Body of pancreas (tissue), 4 donors: ENCODE data around the gene BRSK1. TPM values are rescaled to one million over a fixed set of nuclear protein-coding genes. Genes with fewer than 3 reads are reported as not detected.

Experiments used
- ATAC-seq: fragments of 150-250 bp; one replicate; pipeline ENCODE4 v1.9.1; 2016
- DNase-seq, 4 donors: peaks; one replicate each; pipeline ENCODE4 v3.0.0-alpha.2; 2019
- H3K27ac ChIP-seq, 4 donors: fragments of 200-600 bp; sonication (generic); 1 replicate in 3 of 4; 2 replicates in 1 of 4; pipeline versions ENCODE4 v1.5.1 to v1.6.1; 2016 to 2019; ENCODE audit warnings: mild to moderate bottlenecking in 1 of 4, mixed read lengths in 1 of 4, moderate library complexity in 1 of 4
- H3K27me3 ChIP-seq, 2 donors: fragments of 200-600 bp; sonication (generic); one replicate each; pipeline ENCODE4 v1.6.0; 2016; ENCODE audit warnings: mild to moderate bottlenecking in 1 of 2
- H3K36me3 ChIP-seq, 2 donors: fragments of 200-600 bp; sonication (generic); replicated peaks in 1 of 2; 2 replicates each; pipeline ENCODE4 v1.5.1; 2016; ENCODE audit warnings: low read depth in 2 of 2; ENCODE audit not compliant: insufficient read depth in 1 of 2
- H3K4me1 ChIP-seq: fragments of 200-600 bp; sonication (generic); one replicate; pipeline ENCODE4 v1.6.0; 2016
- H3K4me3 ChIP-seq, 2 donors: fragments of 200-600 bp; sonication (generic); 1 replicate in 1 of 2; 2 replicates in 1 of 2; pipeline ENCODE4 v1.5.1; 2016 to 2019
- H3K9me3 ChIP-seq, 3 donors: fragments of 200-600 bp; sonication (generic); 1 replicate in 2 of 3; 2 replicates in 1 of 3; pipeline ENCODE4 v1.5.1; 2016
- CTCF ChIP-seq, 7 experiments: fragments of 450-650 bp in 4 of 7; fragments of 200-600 bp in 3 of 7; sonication (generic) in 3 of 7; IDR thresholded peaks; one replicate each; pipeline ENCODE4 v1.5.1; 2016 to 2019; ENCODE audit warnings: antibody characterized with exemption in 7 of 7
- POLR2A ChIP-seq, 3 donors: fragments of 450-650 bp; IDR thresholded peaks; one replicate each; pipeline ENCODE4 v1.6.1; 2016; ENCODE audit warnings: antibody characterized with exemption in 3 of 3, mild to moderate bottlenecking in 2 of 3
- WGBS, 2 donors: methylation state at CpG; one replicate each; pipeline ENCODE4 v1.1.5; 2017; 5-methylcytosine and 5-hydroxymethylcytosine counted together
- intact Hi-C: fragments of 100-400 bp; cut with DNase I; formaldehyde crosslinking; loops from one replicate; pipeline ENCODE4 v1.15.1; 2023
- total RNA-seq, 2 donors: library from RNA; depleted of rRNA; stranded (reverse); fragments of >200 nt; gene quantifications; one replicate each; pipeline ENCODE4 v1.1.0, GENCODE V29; 2016

BRSK1 gene
- total RNA-seq, 2 donors from 2014 or later = 0.66 to 1.0 TPM

- intact Hi-C loops = no loop called here
- Histone ChIP-seq H3K36me3 (peaks cover 36 to 51% of the 10 kb centered on the region in 2 donors), H3K4me1 (no peaks in the 10 kb centered on the region), H3K27ac (no peak overlapping the region), H3K4me3 (no peak overlapping the region), H3K27me3 (no peaks in the 10 kb centered on the region), H3K9me3 (no peaks in the 10 kb centered on the region)
- 91 to 97% methylated on average over 15 to 37 of the region's 37 CpGs for WGBS, 2 donors
- TF ChIP-seq POLR2A (IDR thresholded peaks at IDR 0.05) (no peak), CTCF (IDR thresholded peaks at IDR 0.05) (no peak)
- ATAC-seq (no peak), DNase-seq (no peak)
Observed at GRCh38 chr19:55241143-55241934, 42.5 kb upstream of the BRSK1 start.

- H3K4me3 ChIP-seq = no peak overlapping the region
- TF ChIP-seq CTCF (IDR thresholded peaks at IDR 0.05) (no peak), POLR2A (IDR thresholded peaks at IDR 0.05) (no peak)
- H3K36me3 ChIP-seq = peaks cover 34 to 49% of the 10 kb centered on the region in 2 donors
- intact Hi-C loops = no loop called here
- H3K27me3 ChIP-seq = no peaks in the 10 kb centered on the region
- 88 to 94% methylated on average over 14 to 16 of the region's 16 CpGs for WGBS, 2 donors
- DNase-seq = no peak
- no peaks in the 10 kb centered on the region for H3K4me1 ChIP-seq
- H3K27ac ChIP-seq = no peak overlapping the region
- no peaks in the 10 kb centered on the region for H3K9me3 ChIP-seq
- no peak for ATAC-seq
Observed at GRCh38 chr19:55241935-55242464, 41.8 kb upstream of the BRSK1 start.

GRCh38 chr19:55242517-55242916, 41.3 kb upstream of the BRSK1 start:
- H3K9me3 ChIP-seq = no peaks in the 10 kb centered on the region
- intact Hi-C loops = no loop called here
- no peaks in the 10 kb centered on the region for H3K27me3 ChIP-seq
- WGBS, 2 donors = 69 to 88% methylated on average over 7 of the region's 7 CpGs
- no peak for ATAC-seq
- H3K4me3 ChIP-seq = no peak overlapping the region
- no peak overlapping the region for H3K27ac ChIP-seq
- DNase-seq = no peak
- no peak for TF ChIP-seq POLR2A (IDR thresholded peaks at IDR 0.05)
- no peak for TF ChIP-seq CTCF (IDR thresholded peaks at IDR 0.05)
- peaks cover 34 to 45% of the 10 kb centered on the region in 2 donors for H3K36me3 ChIP-seq
- H3K4me1 ChIP-seq = no peaks in the 10 kb centered on the region

GRCh38 chr19:55244004-55244680, 39.7 kb upstream of the BRSK1 start:
- intact Hi-C loops = no loop called here
- Histone ChIP-seq H3K9me3 (no peaks in the 10 kb centered on the region), H3K4me1 (no peaks in the 10 kb centered on the region), H3K4me3 (no peak overlapping the region), H3K27me3 (no peaks in the 10 kb centered on the region), H3K36me3 (peaks cover 28 to 39% of the 10 kb centered on the region in 2 donors), H3K27ac (no peak overlapping the region)
- ATAC-seq (no peak), DNase-seq (peak in 1 of 4 donors; percentile 2)
- TF ChIP-seq CTCF (IDR thresholded peaks at IDR 0.05) (no peak), POLR2A (IDR thresholded peaks at IDR 0.05) (no peak)
- WGBS, 2 donors = 87 to 91% methylated on average over 12 of the region's 12 CpGs
